ENCODE results near the gene PHTF2. TPM values are rescaled to one million over a fixed set of nuclear protein-coding genes. Genes with fewer than 3 reads are reported as not detected.

PHTF2 gene
- polyA plus RNA-seq, 1 experiment: 60.1 TPM

GRCh38 chr7:77759294-77759889, 39.2 kb upstream of the PHTF2 start:
- Histone ChIP-seq H3K4me3 (ENCODE audit: low read depth, low read length) (no peak overlapping the region), H3K27ac (ENCODE audit: low read depth, low read length) (no peak overlapping the region), H3K27me3 (ENCODE audit: control insufficient read depth, insufficient read depth, low read length) (no peaks in the 10 kb centered on the region), H3K9me3 (ENCODE audit: control insufficient read depth, insufficient read depth, low read length) (no peaks in the 10 kb centered on the region)
- TF ChIP-seq, protein P1, sequence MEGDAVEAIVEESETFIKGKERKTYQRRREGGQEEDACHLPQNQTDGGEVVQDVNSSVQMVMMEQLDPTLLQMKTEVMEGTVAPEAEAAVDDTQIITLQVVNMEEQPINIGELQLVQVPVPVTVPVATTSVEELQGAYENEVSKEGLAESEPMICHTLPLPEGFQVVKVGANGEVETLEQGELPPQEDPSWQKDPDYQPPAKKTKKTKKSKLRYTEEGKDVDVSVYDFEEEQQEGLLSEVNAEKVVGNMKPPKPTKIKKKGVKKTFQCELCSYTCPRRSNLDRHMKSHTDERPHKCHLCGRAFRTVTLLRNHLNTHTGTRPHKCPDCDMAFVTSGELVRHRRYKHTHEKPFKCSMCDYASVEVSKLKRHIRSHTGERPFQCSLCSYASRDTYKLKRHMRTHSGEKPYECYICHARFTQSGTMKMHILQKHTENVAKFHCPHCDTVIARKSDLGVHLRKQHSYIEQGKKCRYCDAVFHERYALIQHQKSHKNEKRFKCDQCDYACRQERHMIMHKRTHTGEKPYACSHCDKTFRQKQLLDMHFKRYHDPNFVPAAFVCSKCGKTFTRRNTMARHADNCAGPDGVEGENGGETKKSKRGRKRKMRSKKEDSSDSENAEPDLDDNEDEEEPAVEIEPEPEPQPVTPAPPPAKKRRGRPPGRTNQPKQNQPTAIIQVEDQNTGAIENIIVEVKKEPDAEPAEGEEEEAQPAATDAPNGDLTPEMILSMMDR (IDR thresholded peaks at IDR 0.05; ENCODE audit: low read depth, low read length): peak; percentile 80
- POLR2A ChIA-PET: no interaction called here
- CTCF ChIA-PET: interaction anchor here (0.5 to 3.7 kb wide), 49 partner anchors 9 to 1337 kb away, joined by 3 to 116 read pairs (median 5); no protein-coding TSS in a partner anchor
- peak; percentile 50 for DNase-seq (ENCODE audit: low read depth, low spot score)

DNA sequence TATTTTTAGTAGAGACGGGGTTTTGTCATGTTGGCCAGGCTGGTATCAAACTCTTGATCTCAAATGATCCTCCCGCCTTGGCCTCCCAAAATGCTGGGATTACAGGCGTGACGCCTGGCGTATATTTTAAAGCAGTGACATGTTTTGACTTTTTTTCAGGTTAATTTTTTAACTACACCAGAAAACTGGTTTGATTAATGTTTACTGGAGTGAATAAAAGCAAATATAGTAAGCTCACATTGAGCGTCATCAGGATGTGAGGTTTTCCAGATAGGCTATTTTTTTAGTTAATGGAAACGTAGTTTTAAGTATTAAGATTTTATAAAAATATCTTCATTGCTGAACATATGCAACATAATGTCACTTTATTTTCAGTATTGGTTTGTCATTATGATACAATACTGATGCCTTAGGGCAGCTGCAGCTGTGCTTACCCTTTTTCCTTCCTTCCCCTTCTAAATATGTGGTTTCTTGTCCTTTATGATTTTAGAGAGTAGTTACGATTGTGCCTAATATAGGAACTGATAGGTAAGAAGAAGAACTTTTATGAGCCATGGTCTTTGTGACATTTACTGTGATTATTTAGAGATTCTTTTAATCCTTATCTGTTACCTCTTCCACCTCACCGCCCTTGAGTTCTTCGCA, 37.6 kb upstream of the PHTF2 start:
- Histone ChIP-seq H3K9me3 (ENCODE audit: control insufficient read depth, insufficient read depth, low read length) (no peaks in the 10 kb centered on the region), H3K27me3 (ENCODE audit: control insufficient read depth, insufficient read depth, low read length) (no peaks in the 10 kb centered on the region), H3K27ac (ENCODE audit: low read depth, low read length) (no peak overlapping the region), H3K4me3 (ENCODE audit: low read depth, low read length) (no peak overlapping the region)
- ChIA-PET POLR2A (no interaction called here), CTCF (interaction anchor here (0.8 to 3.7 kb wide), 6 partner anchors 24 to 173 kb away, joined by 3 to 116 read pairs (median 8); no protein-coding TSS in a partner anchor)
- TF ChIP-seq, protein P1 (IDR thresholded peaks at IDR 0.05; ENCODE audit: low read depth, low read length): no peak
- DNase-seq (ENCODE audit: low read depth, low spot score): no peak

DNA sequence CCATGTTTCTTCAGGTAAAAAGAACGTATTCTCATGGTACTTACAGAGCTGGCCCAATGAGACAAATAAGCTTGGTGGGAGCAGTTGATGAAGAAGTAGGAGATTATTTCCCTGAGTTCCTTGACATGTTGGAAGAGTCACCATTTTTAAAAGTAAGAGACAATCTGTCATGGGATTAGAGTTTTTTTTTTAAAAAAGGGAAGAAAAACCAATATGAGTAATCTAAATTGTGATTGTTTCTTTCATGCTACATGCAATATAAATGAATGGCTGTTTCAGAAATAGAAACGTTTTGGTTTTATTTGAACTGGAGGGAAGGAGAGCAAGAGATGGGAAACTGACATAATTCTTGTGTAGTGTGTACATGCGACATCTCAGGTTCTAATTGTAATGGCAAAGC, 33.1 kb upstream of the PHTF2 start:
- DNase-seq (ENCODE audit: low read depth, low spot score): no peak
- Histone ChIP-seq H3K9me3 (ENCODE audit: control insufficient read depth, insufficient read depth, low read length) (no peaks in the 10 kb centered on the region), H3K27me3 (ENCODE audit: control insufficient read depth, insufficient read depth, low read length) (no peaks in the 10 kb centered on the region), H3K27ac (ENCODE audit: low read depth, low read length) (no peak overlapping the region), H3K4me3 (ENCODE audit: low read depth, low read length) (no peak overlapping the region)
- TF ChIP-seq, protein P1 (IDR thresholded peaks at IDR 0.05; ENCODE audit: low read depth, low read length): no peak
- ChIA-PET CTCF (interaction anchor here (0.6 to 2.0 kb wide), 2 partner anchors 78 to 114 kb away, joined by 4 to 12 read pairs; no protein-coding TSS in a partner anchor), POLR2A (no interaction called here)

DNA sequence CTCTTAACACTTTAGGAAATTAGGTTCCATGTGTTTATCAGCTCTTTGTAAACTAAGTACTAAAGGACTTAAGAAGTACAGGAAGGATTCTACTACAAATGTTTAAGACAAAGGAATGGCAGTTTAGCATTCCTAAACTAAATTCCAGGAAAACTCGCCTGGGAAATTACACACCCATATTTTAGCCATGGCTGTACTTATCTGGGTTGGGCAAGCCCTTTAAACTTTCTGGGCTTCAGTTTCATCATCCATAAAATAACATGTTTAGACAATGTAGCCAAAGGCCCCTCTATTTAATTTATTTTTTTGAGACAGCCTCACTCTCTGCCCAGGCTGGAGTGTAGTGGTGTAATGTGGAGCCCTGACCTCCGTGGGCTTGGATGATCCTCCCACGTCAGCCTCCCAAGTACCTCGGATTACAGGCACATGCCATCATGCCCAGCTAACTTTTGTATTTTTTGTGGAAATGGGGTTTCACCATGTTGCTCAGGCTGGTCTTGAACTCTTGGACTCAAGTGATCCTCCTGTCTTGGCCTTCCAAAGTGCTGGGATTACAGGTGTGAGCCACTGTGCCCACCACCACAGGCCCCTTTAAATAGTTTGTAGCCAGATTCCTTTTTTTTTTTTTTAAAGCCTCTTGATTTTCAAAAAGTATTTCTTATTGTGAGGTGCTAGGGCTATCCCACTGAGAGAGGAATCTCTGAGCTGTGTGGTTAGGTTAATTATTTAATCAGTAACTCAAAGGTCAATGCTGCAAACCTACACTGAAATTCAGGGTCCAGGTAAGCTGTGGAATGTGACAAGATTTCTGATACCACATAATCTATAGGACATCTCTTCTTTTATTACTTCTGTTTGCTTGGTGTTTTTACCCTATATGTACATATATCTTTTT, 32.4 kb upstream of the PHTF2 start:
- no peaks in the 10 kb centered on the region for H3K27me3 ChIP-seq (ENCODE audit: control insufficient read depth, insufficient read depth, low read length)
- no peak overlapping the region for H3K4me3 ChIP-seq (ENCODE audit: low read depth, low read length)
- ChIA-PET CTCF (interaction anchor here (2.0 kb wide), 1 partner anchor 114 kb away, joined by 12 read pairs; no protein-coding TSS in a partner anchor), POLR2A (no interaction called here)
- peak overlapping the region; percentile 71 for H3K27ac ChIP-seq (ENCODE audit: low read depth, low read length)
- no peaks in the 10 kb centered on the region for H3K9me3 ChIP-seq (ENCODE audit: control insufficient read depth, insufficient read depth, low read length)
- DNase-seq (ENCODE audit: low read depth, low spot score): peak; percentile 15
- TF ChIP-seq, protein P1 (IDR thresholded peaks at IDR 0.05; ENCODE audit: low read depth, low read length): no peak
